ENCODE data around the gene PSORS1C2.

Gene PSORS1C2

DNA sequence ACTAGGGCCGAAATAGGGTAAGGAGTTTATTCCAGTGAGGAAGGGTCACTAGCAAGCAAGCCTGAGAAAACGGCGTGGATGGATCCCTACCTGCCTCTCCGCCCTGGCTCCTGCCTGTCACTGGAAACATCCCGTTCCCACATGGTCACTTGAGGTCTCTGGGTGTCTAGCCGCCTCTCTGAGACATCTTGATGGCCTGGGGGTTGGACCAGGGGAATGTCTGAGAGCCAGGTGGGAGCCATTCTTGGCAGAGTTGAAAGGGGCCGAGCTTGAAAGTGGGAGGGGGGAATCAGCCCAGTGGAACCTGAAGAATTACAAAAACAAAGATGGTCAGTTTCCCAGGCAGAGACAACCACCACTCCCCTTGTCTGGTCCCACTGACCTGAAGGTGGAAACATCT, 17.8 kb upstream of the PSORS1C2 start:
- Histone ChIP-seq H3K27ac (ENCODE audit: low read depth, low read length) (no peak overlapping the region), H3K4me3 (ENCODE audit: insufficient read depth, low read length, poor library complexity, severe bottlenecking) (peak overlapping the region; percentile 89), H4K20me1 (ENCODE audit: low read depth, low read length) (peaks cover 3% of the 10 kb centered on the region; the same call in 1 of the 2 replicates), H3K9me2 (replicated peaks; ENCODE audit: insufficient read depth, low read length) (no peaks in the 10 kb centered on the region), H3K27me3 (ENCODE audit: low read length) (no peaks in the 10 kb centered on the region), H3K9me3 (ENCODE audit: insufficient read depth, low read length) (no peaks in the 10 kb centered on the region), H3K79me2 (ENCODE audit: insufficient read depth, low read length) (peaks cover 26% of the 10 kb centered on the region), H3K9ac (ENCODE audit: low read length) (peak overlapping the region; percentile 76), H3K4me2 (ENCODE audit: low read depth, low read length, poor library complexity, severe bottlenecking) (peak overlapping the region; percentile 80), H3F3A (ENCODE audit: insufficient read depth) (no peaks in the 10 kb centered on the region), H3K36me3 (ENCODE audit: low read length) (peaks cover 9% of the 10 kb centered on the region; the same call in 1 of the 2 replicates), H2AFZ (ENCODE audit: low read depth, low read length, severe bottlenecking) (no peak overlapping the region)
- TF ChIP-seq, protein P1, sequence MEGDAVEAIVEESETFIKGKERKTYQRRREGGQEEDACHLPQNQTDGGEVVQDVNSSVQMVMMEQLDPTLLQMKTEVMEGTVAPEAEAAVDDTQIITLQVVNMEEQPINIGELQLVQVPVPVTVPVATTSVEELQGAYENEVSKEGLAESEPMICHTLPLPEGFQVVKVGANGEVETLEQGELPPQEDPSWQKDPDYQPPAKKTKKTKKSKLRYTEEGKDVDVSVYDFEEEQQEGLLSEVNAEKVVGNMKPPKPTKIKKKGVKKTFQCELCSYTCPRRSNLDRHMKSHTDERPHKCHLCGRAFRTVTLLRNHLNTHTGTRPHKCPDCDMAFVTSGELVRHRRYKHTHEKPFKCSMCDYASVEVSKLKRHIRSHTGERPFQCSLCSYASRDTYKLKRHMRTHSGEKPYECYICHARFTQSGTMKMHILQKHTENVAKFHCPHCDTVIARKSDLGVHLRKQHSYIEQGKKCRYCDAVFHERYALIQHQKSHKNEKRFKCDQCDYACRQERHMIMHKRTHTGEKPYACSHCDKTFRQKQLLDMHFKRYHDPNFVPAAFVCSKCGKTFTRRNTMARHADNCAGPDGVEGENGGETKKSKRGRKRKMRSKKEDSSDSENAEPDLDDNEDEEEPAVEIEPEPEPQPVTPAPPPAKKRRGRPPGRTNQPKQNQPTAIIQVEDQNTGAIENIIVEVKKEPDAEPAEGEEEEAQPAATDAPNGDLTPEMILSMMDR (IDR thresholded peaks at IDR 0.05; ENCODE audit: insufficient read depth, low read length, poor library complexity, severe bottlenecking): no peak
- TF ChIP-seq EZH2phosphoT487 (conservative IDR thresholded peaks at IDR 0.05; ENCODE audit: low read length): no peak

DNA sequence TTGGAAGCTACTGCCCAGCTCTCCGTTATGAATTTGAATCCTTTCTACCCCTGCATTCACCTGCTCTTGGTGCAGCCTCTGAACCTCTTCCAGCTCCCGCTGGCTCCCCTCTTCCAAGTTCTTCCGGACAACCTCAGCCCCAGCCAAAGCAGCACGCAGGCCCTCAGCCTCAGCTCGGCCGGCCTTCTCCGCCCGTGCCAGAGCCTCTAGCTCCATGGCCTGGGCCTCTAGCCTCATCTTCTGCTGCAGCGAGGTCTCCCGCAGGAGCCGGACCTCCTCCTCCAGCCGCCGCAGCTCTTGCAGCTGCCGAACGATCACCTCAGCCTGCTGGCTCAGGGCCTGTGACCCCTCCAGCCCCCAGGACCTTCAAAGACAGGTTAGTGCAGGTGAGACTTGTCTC, 15.6 kb upstream of the PSORS1C2 start:
- no peak overlapping the region for H3K9ac ChIP-seq (ENCODE audit: low read length)
- H3K9me3 ChIP-seq (ENCODE audit: insufficient read depth, low read length): no peaks in the 10 kb centered on the region
- H4K20me1 ChIP-seq (ENCODE audit: low read depth, low read length): no peaks in the 10 kb centered on the region
- peaks cover 9% of the 10 kb centered on the region; the same call in 1 of the 2 replicates for H3K36me3 ChIP-seq (ENCODE audit: low read length)
- H3F3A ChIP-seq (ENCODE audit: insufficient read depth): no peaks in the 10 kb centered on the region
- H3K4me3 ChIP-seq (ENCODE audit: insufficient read depth, low read length, poor library complexity, severe bottlenecking): no peak overlapping the region
- no peak overlapping the region for H3K4me2 ChIP-seq (ENCODE audit: low read depth, low read length, poor library complexity, severe bottlenecking)
- TF ChIP-seq EZH2phosphoT487 (conservative IDR thresholded peaks at IDR 0.05; ENCODE audit: low read length): no peak
- TF ChIP-seq, protein P1 (IDR thresholded peaks at IDR 0.05; ENCODE audit: insufficient read depth, low read length, poor library complexity, severe bottlenecking): no peak
- H3K27me3 ChIP-seq (ENCODE audit: low read length): no peaks in the 10 kb centered on the region
- H2AFZ ChIP-seq (ENCODE audit: low read depth, low read length, severe bottlenecking): no peak overlapping the region
- peaks cover 17% of the 10 kb centered on the region for H3K79me2 ChIP-seq (ENCODE audit: insufficient read depth, low read length)
- no peak overlapping the region for H3K27ac ChIP-seq (ENCODE audit: low read depth, low read length)
- H3K9me2 ChIP-seq (replicated peaks; ENCODE audit: insufficient read depth, low read length): no peaks in the 10 kb centered on the region

DNA sequence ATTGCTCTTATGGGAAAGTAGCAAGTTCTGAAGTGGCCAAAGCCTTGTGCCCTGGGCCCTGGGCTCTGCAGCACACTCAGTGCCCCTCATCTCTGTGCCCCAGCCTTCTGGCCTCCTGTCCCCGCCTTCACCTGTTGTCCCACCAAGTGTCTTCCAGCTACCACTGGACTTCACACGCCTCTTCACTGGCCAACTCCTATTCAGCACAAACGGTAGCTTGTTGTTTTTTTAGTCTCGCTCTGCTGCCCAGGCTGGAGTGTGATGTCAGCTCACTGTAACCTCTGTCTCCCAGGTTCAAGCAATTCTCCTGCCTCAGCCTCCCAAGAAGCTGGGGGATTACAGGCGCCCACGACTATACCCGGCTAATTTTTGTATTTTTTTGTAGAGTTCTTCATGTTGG, 13.9 kb upstream of the PSORS1C2 start:
- Histone ChIP-seq H3K9me2 (replicated peaks; ENCODE audit: insufficient read depth, low read length) (no peaks in the 10 kb centered on the region), H3K9me3 (ENCODE audit: insufficient read depth, low read length) (no peaks in the 10 kb centered on the region), H3K9ac (ENCODE audit: low read length) (no peak overlapping the region), H2AFZ (ENCODE audit: low read depth, low read length, severe bottlenecking) (no peak overlapping the region), H4K20me1 (ENCODE audit: low read depth, low read length) (no peaks in the 10 kb centered on the region), H3F3A (ENCODE audit: insufficient read depth) (no peaks in the 10 kb centered on the region), H3K4me3 (ENCODE audit: insufficient read depth, low read length, poor library complexity, severe bottlenecking) (no peak overlapping the region), H3K4me2 (ENCODE audit: low read depth, low read length, poor library complexity, severe bottlenecking) (no peak overlapping the region), H3K36me3 (ENCODE audit: low read length) (peaks cover 9% of the 10 kb centered on the region; the same call in 1 of the 2 replicates), H3K79me2 (ENCODE audit: insufficient read depth, low read length) (peaks cover 7% of the 10 kb centered on the region; the same call in 1 of the 2 replicates), H3K27ac (ENCODE audit: low read depth, low read length) (no peak overlapping the region), H3K27me3 (ENCODE audit: low read length) (no peaks in the 10 kb centered on the region)
- TF ChIP-seq EZH2phosphoT487 (conservative IDR thresholded peaks at IDR 0.05; ENCODE audit: low read length): no peak
- TF ChIP-seq, protein P1 (IDR thresholded peaks at IDR 0.05; ENCODE audit: insufficient read depth, low read length, poor library complexity, severe bottlenecking): no peak

Data from SU-DHL-6 (cell line).